ENCODE data around the gene ATG12.
"Not testable (repeated sequence)": the region's sequence is repeated elsewhere in the genome, so short reads cannot be mapped to it uniquely, and the experiment has no call there.

Gene ATG12

GRCh38 chr5:115842089-115842935, 947 bp upstream of the ATG12 start:
- DNase-seq: peak; percentile 96

DNA sequence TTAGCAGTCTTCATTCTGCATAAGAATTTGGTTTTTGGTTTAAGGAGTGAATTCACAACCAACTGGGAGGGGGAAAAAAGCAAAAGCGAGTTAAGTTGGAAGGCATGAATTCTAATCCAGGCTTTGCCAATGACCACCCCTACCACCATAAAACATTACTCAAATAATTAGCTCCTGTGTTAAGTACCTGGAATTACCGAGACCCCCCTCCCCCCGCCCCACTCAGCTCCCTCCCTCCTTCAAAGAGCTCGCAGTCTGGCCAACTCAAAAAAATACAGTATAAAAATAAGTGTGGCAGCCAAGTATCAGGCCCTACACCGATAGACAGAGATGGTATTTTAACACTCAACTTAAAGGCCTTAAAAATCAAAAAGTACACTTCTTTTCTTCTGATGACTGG, 492 bp downstream of the ATG12 start:
- peak; percentile 60 for DNase-seq

GRCh38 chr5:115838885-115839518, 2.4 kb downstream of the ATG12 start:
- peak; percentile 77 for DNase-seq

GRCh38 chr5:115835481-115835880, 5.9 kb downstream of the ATG12 start:
- DNase-seq: no peak

- DNase-seq: peak; percentile 70
Observed at GRCh38 chr5:115831163-115831768, 10.1 kb downstream of the ATG12 start.

DNA sequence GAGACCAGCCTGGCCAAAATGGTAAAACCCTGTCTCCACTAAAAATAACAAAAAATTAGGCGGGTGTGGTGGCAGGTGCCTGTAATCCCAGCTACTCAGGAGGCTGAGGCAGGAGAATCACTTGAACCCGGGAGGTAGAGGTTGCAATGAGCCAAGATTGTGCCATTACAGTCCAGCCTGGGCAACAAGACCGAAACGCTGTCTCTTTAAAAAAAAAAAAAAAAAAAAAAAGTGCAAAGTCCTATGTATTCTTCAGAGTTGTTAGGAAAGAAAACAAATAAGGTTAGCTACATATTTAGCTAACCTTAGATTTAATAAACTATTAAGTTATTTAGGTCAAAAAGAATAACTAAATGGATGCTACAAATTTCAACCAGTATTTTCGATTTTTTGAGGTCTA, 11.5 kb downstream of the ATG12 start:
- no peak for DNase-seq

DNA sequence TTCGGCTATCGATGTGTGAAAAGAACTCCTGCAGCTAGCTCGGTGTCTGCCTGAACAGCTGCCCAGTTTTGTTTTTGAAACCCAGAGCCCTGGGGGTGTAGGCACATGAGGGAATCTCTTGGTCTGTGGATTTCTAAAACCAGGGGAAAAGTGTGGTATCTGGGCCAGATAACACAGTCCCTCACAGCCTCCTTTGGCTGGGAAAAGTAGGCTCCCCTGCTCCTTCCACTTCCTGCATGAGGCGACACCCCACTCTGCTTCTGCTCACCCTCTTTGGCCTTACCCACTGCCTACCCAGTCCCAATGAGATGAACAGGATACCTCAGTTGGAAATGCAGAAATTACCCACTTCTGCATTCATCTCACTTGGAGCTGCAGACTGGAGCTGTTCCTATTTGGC, 15.4 kb downstream of the ATG12 start:
- DNase-seq: no peak

DNA sequence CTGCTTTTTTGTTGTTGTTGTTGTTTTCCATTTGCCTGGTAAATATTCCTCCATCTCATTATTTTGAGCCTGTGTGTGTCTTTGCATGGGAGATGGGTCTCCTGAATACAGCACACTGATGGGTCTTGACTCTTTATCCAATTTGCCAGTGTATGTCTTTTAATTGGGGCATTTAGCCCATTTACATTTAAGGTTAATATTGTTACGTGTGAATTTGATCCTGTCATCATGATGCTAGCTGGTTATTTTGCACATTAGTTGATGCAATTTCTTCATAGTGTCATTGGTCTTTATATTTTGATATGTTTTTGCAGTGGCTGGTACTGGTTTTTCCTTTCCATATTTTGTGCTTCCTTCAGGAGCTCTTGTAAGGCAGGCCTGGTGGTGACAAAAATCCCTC, 16.4 kb downstream of the ATG12 start:
- not testable (repeated sequence) for DNase-seq

DNA sequence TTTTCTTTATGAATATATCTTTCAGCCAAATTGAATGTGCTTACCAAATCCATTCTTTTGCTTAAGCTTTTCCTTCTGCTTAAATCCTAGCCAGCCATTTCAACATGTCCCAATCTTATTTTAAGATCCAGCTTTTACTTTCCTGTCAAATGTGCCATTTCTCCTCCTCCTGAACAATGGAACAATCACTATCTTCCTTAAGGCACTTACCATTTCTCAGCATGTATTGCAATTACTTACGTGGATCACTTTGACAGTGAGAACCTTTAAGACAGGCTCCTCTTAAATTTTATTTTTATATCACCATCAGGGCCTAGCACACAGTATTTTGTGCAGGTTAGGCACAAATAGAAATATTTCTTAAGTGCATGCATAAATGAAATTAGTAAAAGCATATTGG, 20.5 kb downstream of the ATG12 start:
- no peak for DNase-seq

- DNase-seq: no peak
Observed at GRCh38 chr5:115818821-115819220, 22.5 kb downstream of the ATG12 start.

- peak; percentile 18 for DNase-seq
Observed at GRCh38 chr5:115817386-115817785, 24.0 kb downstream of the ATG12 start.

- DNase-seq: peak; percentile 88
Observed at GRCh38 chr5:115816226-115817081, 24.9 kb downstream of the ATG12 start, which contains the start of gene CDO1. CDO1 (minus strand) TSS chr5:115816659; CDS start chr5:115816397, 262 bp downstream.

GRCh38 chr5:115815693-115816225, 25.6 kb downstream of the ATG12 start:
- peak; percentile 82 for DNase-seq

- no peak for DNase-seq
Observed at GRCh38 chr5:115815006-115815692, 26.2 kb downstream of the ATG12 start.

DNA sequence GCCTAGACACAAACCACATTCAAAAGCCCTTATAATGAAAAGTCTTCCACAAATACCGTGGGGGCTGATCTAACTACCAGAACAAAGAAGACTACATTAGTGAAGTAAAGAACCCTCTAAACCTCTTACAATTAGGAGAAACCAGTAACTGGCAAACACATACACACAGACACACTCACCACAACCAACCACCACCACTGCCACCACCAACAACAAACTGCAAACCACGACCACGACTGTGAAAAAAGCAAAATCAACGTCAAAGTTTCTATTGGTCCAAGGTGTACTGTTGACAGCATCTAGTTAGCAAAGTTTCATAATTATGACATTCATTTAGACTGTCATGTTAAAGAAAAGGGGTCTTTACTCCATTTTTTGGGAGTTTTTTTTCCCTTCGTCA, 27.6 kb downstream of the ATG12 start:
- no peak for DNase-seq

GRCh38 chr5:115812372-115812771, 29.0 kb downstream of the ATG12 start:
- DNase-seq: no peak

GRCh38 chr5:115811406-115811805, 30.0 kb downstream of the ATG12 start:
- DNase-seq: no peak

GRCh38 chr5:115810761-115811160, 30.6 kb downstream of the ATG12 start:
- DNase-seq: no peak

DNA sequence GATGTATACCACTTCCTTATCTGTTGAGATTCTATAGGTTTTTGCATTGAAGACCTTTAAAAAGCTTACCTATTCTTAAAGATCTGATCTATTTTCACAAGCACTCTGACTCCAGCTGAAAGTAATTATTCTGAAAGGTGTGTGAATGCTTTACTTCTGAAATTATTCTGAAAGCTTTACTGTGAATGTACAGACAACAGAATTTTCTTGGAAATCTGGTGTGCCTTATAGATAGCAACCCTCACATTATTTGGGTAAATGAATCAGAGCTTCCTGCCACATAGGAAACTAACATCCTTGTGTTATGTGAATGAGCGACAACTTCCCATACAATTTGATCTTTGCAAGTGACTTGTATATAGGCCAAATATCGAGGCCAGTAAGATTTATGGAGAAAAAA, 31.4 kb downstream of the ATG12 start:
- no peak for DNase-seq

DNA sequence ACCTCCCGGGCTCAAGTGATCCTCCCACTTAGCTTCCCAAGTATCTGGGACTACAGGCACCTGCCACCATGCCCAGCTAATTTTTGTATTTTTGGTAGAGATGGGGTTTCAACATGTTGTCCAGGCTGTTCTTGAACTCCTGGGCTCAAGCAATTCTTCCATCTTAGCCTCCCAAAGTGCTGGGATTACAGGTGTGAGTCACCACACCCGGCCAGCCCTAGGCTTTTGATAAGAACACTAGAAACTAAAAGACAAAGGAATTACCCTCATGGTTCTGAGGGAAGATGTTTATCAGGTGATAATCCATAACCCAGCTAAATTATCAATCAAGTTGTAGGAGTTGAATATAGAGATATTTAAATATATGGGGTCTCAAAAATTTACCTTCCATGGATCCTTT, 33.3 kb downstream of the ATG12 start:
- not testable (repeated sequence) for DNase-seq

DNA sequence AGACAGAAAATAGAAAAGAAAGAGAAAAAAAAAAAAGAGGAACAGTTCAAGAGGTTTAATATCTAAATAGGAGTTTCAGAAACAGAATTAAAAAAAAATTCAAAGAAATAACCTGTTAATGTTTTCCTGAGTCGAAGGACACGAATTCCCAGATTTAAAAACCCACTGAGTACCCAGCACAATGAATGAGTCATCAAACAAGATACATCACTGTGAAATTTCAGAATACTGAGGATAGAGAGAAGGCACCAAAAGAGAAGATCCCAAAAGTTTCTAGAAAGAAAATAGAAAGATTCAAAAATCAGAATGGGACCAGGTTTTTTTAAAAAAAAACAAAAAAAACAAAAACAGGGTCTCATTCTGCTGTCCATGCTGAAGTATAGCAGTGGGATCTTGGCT, 33.7 kb downstream of the ATG12 start:
- DNase-seq: no peak
